SU-DHL-6 (cell line): ENCODE measurements around the gene CPA3.

ENCODE experiments used
- CTCF ChIP-seq: fragments of 200-600 bp; sonication (generic); IDR thresholded peaks from one replicate; pipeline ENCODE4 v1.5.1; 2017; ENCODE audit warnings: antibody characterized with exemption, mild to moderate bottlenecking, low read length, moderate library complexity; ENCODE audit not compliant: insufficient read depth, poor library complexity, severe bottlenecking
- EZH2phosphoT487 ChIP-seq: fragments of 200-600 bp; sonication (generic), shearing (Covaris generic); conservative IDR thresholded peaks from 2 replicates; pipeline ENCODE4 v1.6.1; 2018; ENCODE audit warnings: mild to moderate bottlenecking, antibody characterized with exemption, low read length, moderate library complexity, mixed read lengths

- no peak for TF ChIP-seq CTCF
- TF ChIP-seq EZH2phosphoT487, result no peak
Observed at GRCh38 chr3:148883163-148883562, 18.1 kb downstream of the CPA3 start.
